ENCODE measurements around the gene ELMO2. TPM values are rescaled to one million over a fixed set of nuclear protein-coding genes. Genes with fewer than 3 reads are reported as not detected.

ELMO2 gene
- total RNA-seq, 1 donor from 2014 or later = 62.4 TPM

GRCh38 chr20:46344488-46345162 lies 61.8 kb downstream of the ELMO2 start:
- Mint-ChIP-seq H3K4me3 (no peak overlapping the region), H3K27me3 (ENCODE audit: low read depth) (peaks cover 35% of the 10 kb centered on the region), H3K9me3 (no peaks in the 10 kb centered on the region), H3K27ac (ENCODE audit: unreplicated experiment) (no peak overlapping the region), H3K36me3 (ENCODE audit: low read depth) (no peaks in the 10 kb centered on the region), H3K4me1 (peaks cover 40% of the 10 kb centered on the region)
- DNase-seq (ENCODE audit: low read depth, low spot score) = no peak
- no peak for TF ChIP-seq CTCF (conservative IDR thresholded peaks at IDR 0.05)

- Mint-ChIP-seq H3K36me3 (ENCODE audit: low read depth) (no peaks in the 10 kb centered on the region), H3K9me3 (no peaks in the 10 kb centered on the region), H3K4me3 (no peak overlapping the region), H3K27me3 (ENCODE audit: low read depth) (peaks cover 38% of the 10 kb centered on the region), H3K27ac (ENCODE audit: unreplicated experiment) (no peak overlapping the region), H3K4me1 (peaks cover 37% of the 10 kb centered on the region)
- TF ChIP-seq CTCF (conservative IDR thresholded peaks at IDR 0.05) = no peak
- no peak for DNase-seq (ENCODE audit: low read depth, low spot score)
Measured at GRCh38 chr20:46343975-46344357, 62.4 kb downstream of the ELMO2 start.

- Mint-ChIP-seq H3K36me3 (ENCODE audit: low read depth) (no peaks in the 10 kb centered on the region), H3K9me3 (no peaks in the 10 kb centered on the region), H3K4me3 (no peak overlapping the region), H3K27ac (ENCODE audit: unreplicated experiment) (no peak overlapping the region), H3K27me3 (ENCODE audit: low read depth) (peaks cover 41% of the 10 kb centered on the region), H3K4me1 (peaks cover 36% of the 10 kb centered on the region)
- no peak for DNase-seq (ENCODE audit: low read depth, low spot score)
- no peak for TF ChIP-seq CTCF (conservative IDR thresholded peaks at IDR 0.05)
Measured at GRCh38 chr20:46343348-46343974, 63.0 kb downstream of the ELMO2 start.

GRCh38 chr20:46342451-46343347 lies 63.7 kb downstream of the ELMO2 start:
- Mint-ChIP-seq H3K27ac (ENCODE audit: unreplicated experiment) (peak overlapping the region; percentile 20), H3K4me3 (peak overlapping the region; percentile 58), H3K4me1 (peaks cover 32% of the 10 kb centered on the region), H3K36me3 (ENCODE audit: low read depth) (no peaks in the 10 kb centered on the region), H3K9me3 (no peaks in the 10 kb centered on the region), H3K27me3 (ENCODE audit: low read depth) (peaks cover 41% of the 10 kb centered on the region)
- no peak for TF ChIP-seq CTCF (conservative IDR thresholded peaks at IDR 0.05)
- no peak for DNase-seq (ENCODE audit: low read depth, low spot score)

GRCh38 chr20:46342010-46342378 lies 64.4 kb downstream of the ELMO2 start:
- Mint-ChIP-seq H3K27ac (ENCODE audit: unreplicated experiment) (peak overlapping the region; percentile 15), H3K27me3 (ENCODE audit: low read depth) (peaks cover 41% of the 10 kb centered on the region), H3K4me1 (peaks cover 32% of the 10 kb centered on the region), H3K36me3 (ENCODE audit: low read depth) (no peaks in the 10 kb centered on the region), H3K9me3 (no peaks in the 10 kb centered on the region), H3K4me3 (peak overlapping the region; percentile 58)
- TF ChIP-seq CTCF (conservative IDR thresholded peaks at IDR 0.05) = no peak
- no peak for DNase-seq (ENCODE audit: low read depth, low spot score)

Data from neural crest cell (in vitro differentiated cells).